Neuronal stem cell (in vitro differentiated cells): Measurements from ENCODE around the gene COL13A1.

Source experiments
- DNase-seq: peaks from one replicate; pipeline ENCODE4 v3.0.0-alpha.2; 2013; ENCODE audit warnings: low spot score
- H2AFZ ChIP-seq: one replicate; pipeline ENCODE4 v1.6.1; 2013; ENCODE audit warnings: mild to moderate bottlenecking, low read length, inconsistent platforms
- H2AK5ac ChIP-seq: 2 replicates; pipeline ENCODE4 v1.6.1; 2013; ENCODE audit warnings: low read depth, mild to moderate bottlenecking, inconsistent platforms, low read length, moderate library complexity, mixed read lengths
- H2BK120ac ChIP-seq: 2 replicates; pipeline ENCODE4 v1.6.1; 2013; ENCODE audit warnings: low read depth, mild to moderate bottlenecking, inconsistent platforms, low read length, moderate library complexity, mixed read lengths
- H2BK12ac ChIP-seq: one replicate; pipeline ENCODE4 v1.6.1; 2013; ENCODE audit warnings: low read length, inconsistent platforms
- H2BK15ac ChIP-seq: 2 replicates; pipeline ENCODE4 v1.6.1; 2013; ENCODE audit warnings: mild to moderate bottlenecking, low read length, inconsistent platforms, mixed read lengths
- H2BK5ac ChIP-seq: one replicate; pipeline ENCODE4 v1.6.1; 2013; ENCODE audit warnings: inconsistent platforms, mild to moderate bottlenecking, low read length, moderate library complexity
- H3K14ac ChIP-seq: one replicate; pipeline ENCODE4 v1.6.1; 2013; ENCODE audit warnings: low read length, inconsistent platforms
- H3K18ac ChIP-seq: 2 replicates; pipeline ENCODE4 v1.6.1; 2013; ENCODE audit warnings: low read length, inconsistent platforms
- H3K23ac ChIP-seq: 2 replicates; pipeline ENCODE4 v1.6.1; 2013; ENCODE audit warnings: low read depth, mild to moderate bottlenecking, mixed read lengths, low read length, inconsistent platforms; ENCODE audit not compliant: poor library complexity
- H3K27ac ChIP-seq: replicated peaks from 3 replicates; pipeline ENCODE4 v1.5.1; 2013; ENCODE audit warnings: low read length, inconsistent platforms
- H3K27me3 ChIP-seq, 3 experiments: 2 replicates each; pipeline ENCODE4 v1.6.1; 2013; ENCODE audit warnings: low read length in 3 of 3, mild to moderate bottlenecking in 2 of 3, inconsistent platforms in 1 of 3, low read depth in 1 of 3, mixed read lengths in 1 of 3, moderate library complexity in 1 of 3; ENCODE audit not compliant: control insufficient read depth in 3 of 3, insufficient read depth in 3 of 3
- H3K36me3 ChIP-seq, 2 donors: replicated peaks in 1 of 2; 2 replicates each; pipeline ENCODE4 v1.6.1; 2013; ENCODE audit warnings: low read length in 2 of 2; ENCODE audit not compliant: control insufficient read depth in 2 of 2, insufficient read depth in 2 of 2
- H3K4ac ChIP-seq: 2 replicates; pipeline ENCODE4 v1.6.1; 2013; ENCODE audit warnings: inconsistent platforms, mild to moderate bottlenecking, low read length, moderate library complexity
- H3K4me1 ChIP-seq, 2 donors: 1 replicate in 1 of 2; 2 replicates in 1 of 2; pipeline ENCODE4 v1.6.1; 2013; ENCODE audit warnings: low read length in 2 of 2, low read depth in 1 of 2; ENCODE audit not compliant: control insufficient read depth in 2 of 2, insufficient read depth in 1 of 2
- H3K4me2 ChIP-seq: one replicate; pipeline ENCODE4 v1.6.1; 2013; ENCODE audit warnings: mild to moderate bottlenecking, low read length, inconsistent platforms; ENCODE audit not compliant: insufficient read depth, poor library complexity, severe bottlenecking
- H3K4me3 ChIP-seq, 2 donors: 2 replicates each; pipeline ENCODE4 v1.5.1; 2013; ENCODE audit warnings: low read length in 2 of 2, mild to moderate bottlenecking in 2 of 2, inconsistent platforms in 1 of 2, moderate library complexity in 1 of 2
- H3K79me1 ChIP-seq: one replicate; pipeline ENCODE4 v1.6.1; 2013; ENCODE audit warnings: low read depth, mild to moderate bottlenecking, inconsistent platforms, low read length, moderate library complexity
- H3K9ac ChIP-seq: one replicate; pipeline ENCODE4 v1.6.1; 2013; ENCODE audit warnings: mild to moderate bottlenecking, low read depth, low read length, inconsistent platforms; ENCODE audit not compliant: poor library complexity
- H3K9me3 ChIP-seq, 2 donors: replicated peaks in 1 of 2; 2 replicates each; pipeline versions ENCODE3 to v1.6.1; 2013; ENCODE audit warnings: low read length in 2 of 2, mild to moderate bottlenecking in 2 of 2, inconsistent platforms in 1 of 2, low read depth in 1 of 2, mixed read lengths in 1 of 2, moderate library complexity in 1 of 2; ENCODE audit not compliant: control insufficient read depth in 2 of 2, insufficient read depth in 1 of 2
- H4K8ac ChIP-seq: one replicate; pipeline ENCODE4 v1.6.1; 2013; ENCODE audit warnings: low read depth, mild to moderate bottlenecking, inconsistent platforms, low read length, moderate library complexity
- H4K91ac ChIP-seq: one replicate; pipeline ENCODE4 v1.6.1; 2013; ENCODE audit warnings: low read length, low read depth, mild to moderate bottlenecking, inconsistent platforms; ENCODE audit not compliant: poor library complexity
- WGBS, 2 donors: extraction: QIAGEN DNeasy Blood & Tissue Kit; methylation state at CpG; one replicate each; pipeline ENCODE4 v1.1.7; 2013; ENCODE audit warnings: missing lambda C conversion rate in 2 of 2, mixed read lengths in 1 of 2; ENCODE audit not compliant: insufficient read length in 2 of 2, insufficient replicate concordance in 1 of 2; ENCODE audit errors: extremely low coverage in 2 of 2; 5-methylcytosine and 5-hydroxymethylcytosine counted together

The COL13A1 gene

DNA sequence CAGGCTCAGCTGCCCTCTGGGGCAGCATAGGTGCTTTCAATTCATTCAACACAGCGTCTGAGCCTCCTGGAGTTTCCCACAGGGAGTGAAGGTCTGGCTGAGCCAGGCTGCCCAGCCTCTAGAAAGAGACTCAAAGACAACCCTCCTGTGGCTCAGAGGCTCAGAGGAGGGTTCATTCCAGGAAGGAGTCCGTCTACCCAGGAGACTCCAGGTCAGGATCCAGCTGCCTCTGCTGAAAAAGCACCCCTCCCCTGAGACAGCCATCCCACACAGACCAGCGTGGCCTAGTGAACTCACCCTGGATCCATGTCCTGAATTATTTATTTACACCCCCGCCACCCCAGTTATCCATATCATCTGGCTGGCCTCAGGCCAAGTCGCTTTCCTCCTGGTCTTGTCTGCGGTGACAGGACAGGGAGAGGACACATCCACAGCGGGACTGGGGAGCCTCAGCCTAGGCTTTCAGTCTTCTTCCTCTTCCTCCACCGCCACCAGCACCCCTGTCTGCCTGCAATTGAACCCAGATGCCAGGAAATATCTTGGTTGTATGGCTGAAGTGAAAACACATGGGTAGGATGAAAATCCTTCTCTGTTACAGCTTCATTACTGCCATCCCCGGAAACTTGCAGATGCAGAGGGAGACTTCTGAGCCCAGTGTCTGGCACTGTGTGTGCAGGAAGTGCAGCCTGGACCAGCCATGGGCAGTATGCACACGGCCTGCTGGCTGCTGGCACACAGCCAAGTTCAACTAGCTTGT, 44.0 kb upstream of the COL13A1 start:
- Histone ChIP-seq H4K91ac (no peak overlapping the region), H3K4me3 (no peak overlapping the region), H3K27me3 (peaks cover 0 to 26% (median 0%) of the 10 kb centered on the region in 3 experiments), H3K79me1 (no peaks in the 10 kb centered on the region), H2BK120ac (no peak overlapping the region), H3K18ac (no peak overlapping the region), H3K9me3 (no peaks in the 10 kb centered on the region), H3K4me2 (no peak overlapping the region), H3K27ac (no peak overlapping the region), H4K8ac (no peak overlapping the region), H3K23ac (no peak overlapping the region), H2BK12ac (no peak overlapping the region), H3K36me3 (no peaks in the 10 kb centered on the region), H3K4ac (no peak overlapping the region), H2BK15ac (no peak overlapping the region), H3K4me1 (no peaks in the 10 kb centered on the region), H2AK5ac (no peak overlapping the region), H3K14ac (no peak overlapping the region), H2AFZ (no peak overlapping the region), H2BK5ac (no peak overlapping the region), H3K9ac (no peak overlapping the region)
- no CpG with 5 or more reads among the region's 10 CpGs for WGBS, 2 donors
- DNase-seq, result no peak

DNA sequence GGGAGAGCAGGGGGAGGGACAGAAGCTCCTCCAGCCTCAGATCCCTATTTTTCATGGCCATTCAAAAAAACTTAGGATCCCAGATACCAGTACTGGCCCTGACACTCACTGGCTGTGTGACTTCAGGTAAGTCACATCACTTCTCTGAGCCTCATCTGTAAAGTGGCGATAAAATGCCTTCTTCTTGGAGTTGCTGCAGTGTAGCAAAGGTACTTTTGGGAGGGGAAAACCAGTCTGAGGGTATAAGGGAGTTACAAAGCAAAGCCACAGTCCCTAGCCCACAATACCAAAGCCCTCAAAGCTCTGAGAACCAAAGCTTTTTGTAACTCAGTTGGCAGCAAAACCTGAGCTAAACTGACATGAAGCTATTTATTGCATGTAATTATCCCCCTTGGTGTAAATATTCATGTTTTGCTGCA, 43.4 kb upstream of the COL13A1 start:
- Histone ChIP-seq H3K4me2 (no peak overlapping the region), H2AFZ (no peak overlapping the region), H3K27ac (no peak overlapping the region), H4K91ac (no peak overlapping the region), H2BK15ac (no peak overlapping the region), H3K9ac (no peak overlapping the region), H3K4me3 (no peak overlapping the region), H2BK12ac (no peak overlapping the region), H3K4ac (no peak overlapping the region), H3K14ac (no peak overlapping the region), H3K79me1 (no peaks in the 10 kb centered on the region), H3K18ac (no peak overlapping the region), H2BK120ac (no peak overlapping the region), H3K9me3 (no peaks in the 10 kb centered on the region), H3K4me1 (no peaks in the 10 kb centered on the region), H3K27me3 (peaks cover 0 to 28% (median 0%) of the 10 kb centered on the region in 3 experiments), H2BK5ac (no peak overlapping the region), H4K8ac (no peak overlapping the region), H2AK5ac (no peak overlapping the region), H3K23ac (no peak overlapping the region), H3K36me3 (no peaks in the 10 kb centered on the region)
- no CpG with 5 or more reads among the region's 1 CpG for whole genome bisulfite sequencing, 2 donors
- no peak for DNase-seq

DNA sequence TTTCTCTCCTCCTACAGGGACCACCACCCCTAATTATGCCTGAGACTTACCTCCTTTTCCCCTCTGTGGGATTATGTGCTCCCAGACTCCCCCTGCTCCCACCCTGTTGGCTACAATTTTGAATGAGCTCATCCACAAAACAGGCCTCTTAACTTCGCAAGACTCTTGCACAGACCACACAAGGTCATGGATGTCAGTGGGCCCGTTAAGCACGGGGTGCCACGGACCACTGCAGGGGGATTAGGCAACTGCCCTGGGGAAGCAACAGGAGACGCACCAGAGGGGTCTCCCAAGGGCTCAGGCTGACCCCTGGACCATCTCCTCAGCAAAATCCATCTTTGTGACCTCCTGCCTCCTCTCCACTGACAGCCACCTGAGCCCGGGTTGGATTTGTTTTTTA, 42.1 kb upstream of the COL13A1 start:
- Histone ChIP-seq H3K4me3 (no peak overlapping the region), H3K9ac (no peak overlapping the region), H2BK15ac (no peak overlapping the region), H3K14ac (no peak overlapping the region), H3K27me3 (peaks cover 0 to 28% (median 0%) of the 10 kb centered on the region in 3 experiments), H3K79me1 (no peaks in the 10 kb centered on the region), H3K4me1 (no peaks in the 10 kb centered on the region), H3K18ac (no peak overlapping the region), H3K36me3 (no peaks in the 10 kb centered on the region), H3K4ac (no peak overlapping the region), H3K9me3 (no peaks in the 10 kb centered on the region), H3K23ac (no peak overlapping the region), H3K27ac (no peak overlapping the region), H2BK12ac (no peak overlapping the region), H2BK120ac (no peak overlapping the region), H4K91ac (no peak overlapping the region), H3K4me2 (no peak overlapping the region), H4K8ac (no peak overlapping the region), H2BK5ac (no peak overlapping the region), H2AK5ac (no peak overlapping the region), H2AFZ (no peak overlapping the region)
- no CpG with 5 or more reads among the region's 6 CpGs for WGBS, 2 donors
- DNase-seq, result no peak

DNA sequence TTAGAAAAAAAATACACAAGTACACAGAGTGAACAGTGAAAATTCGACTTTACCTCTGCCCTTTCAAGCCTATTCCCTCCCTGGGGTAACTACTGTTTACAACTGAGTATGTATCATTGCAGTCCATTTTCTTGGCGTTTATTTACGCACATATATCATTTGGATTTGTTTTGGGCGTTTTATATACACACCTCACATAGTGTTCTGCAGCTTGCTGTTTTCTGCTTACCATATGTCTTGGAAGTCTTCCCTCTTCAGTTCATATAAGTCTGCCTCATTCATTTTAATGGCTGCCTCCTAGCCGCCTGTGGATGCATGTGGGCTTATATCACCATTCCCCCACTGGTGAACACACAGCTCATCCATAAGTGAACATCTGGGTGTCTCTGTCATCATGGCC, 41.6 kb upstream of the COL13A1 start:
- Histone ChIP-seq H3K9ac (no peak overlapping the region), H3K14ac (no peak overlapping the region), H3K79me1 (no peaks in the 10 kb centered on the region), H2BK120ac (no peak overlapping the region), H4K8ac (no peak overlapping the region), H3K4me3 (no peak overlapping the region), H4K91ac (no peak overlapping the region), H2BK5ac (no peak overlapping the region), H2BK15ac (no peak overlapping the region), H3K9me3 (no peaks in the 10 kb centered on the region), H2AK5ac (no peak overlapping the region), H3K27me3 (peaks cover 0 to 28% (median 0%) of the 10 kb centered on the region in 3 experiments), H3K36me3 (no peaks in the 10 kb centered on the region), H3K4me1 (no peaks in the 10 kb centered on the region), H3K18ac (no peak overlapping the region), H3K23ac (no peak overlapping the region), H3K4me2 (no peak overlapping the region), H2AFZ (no peak overlapping the region), H3K27ac (no peak overlapping the region), H2BK12ac (no peak overlapping the region), H3K4ac (no peak overlapping the region)
- no CpG with 5 or more reads among the region's 5 CpGs for WGBS, 2 donors
- no peak for DNase-seq
